Spinal cord (tissue), 10 donors: ENCODE results near the gene PEMT. TPM values are rescaled to one million over a fixed set of nuclear protein-coding genes. Genes with fewer than 3 reads are reported as not detected.
A peak's percentile ranks its signal among the peaks of the same experiment; 100 is the strongest.

Experiments
- DNase-seq, 6 donors: peaks; one replicate each; pipeline versions ENCODE4 v3.0.0 to v3.0.0-alpha.2; 2013 to 2015; ENCODE audit warnings: low spot score in 6 of 6, low read depth in 4 of 6
- H3K27ac ChIP-seq: one replicate; pipeline ENCODE4 v1.5.1; 2013; ENCODE audit warnings: low read depth, low read length, control low read depth
- H3K27me3 ChIP-seq: one replicate; pipeline ENCODE4 v1.6.1; 2013; ENCODE audit warnings: low read length; ENCODE audit not compliant: control insufficient read depth, insufficient read depth
- H3K36me3 ChIP-seq: one replicate; pipeline ENCODE4 v1.6.1; 2013; ENCODE audit warnings: low read length; ENCODE audit not compliant: control insufficient read depth, insufficient read depth
- H3K4me1 ChIP-seq: one replicate; pipeline ENCODE4 v1.6.1; 2013; ENCODE audit warnings: low read length; ENCODE audit not compliant: control insufficient read depth, insufficient read depth
- H3K4me3 ChIP-seq: one replicate; pipeline ENCODE4 v1.5.1; 2013; ENCODE audit warnings: low read depth, low read length, control low read depth
- H3K9me3 ChIP-seq: one replicate; pipeline ENCODE4 v1.6.1; 2013; ENCODE audit warnings: low read length; ENCODE audit not compliant: control insufficient read depth, insufficient read depth
- WGBS: methylation state at CpG from one replicate; pipeline ENCODE4 v1.1.5; 2013; ENCODE audit warnings: missing lambda C conversion rate; ENCODE audit not compliant: insufficient coverage; 5-methylcytosine and 5-hydroxymethylcytosine counted together
- polyA plus RNA-seq, 2 donors: library from polyadenylated mRNA; unstranded; fragments of 120-200 nt; gene quantifications; one replicate each; pipeline ENCODE4 v1.2.1, GENCODE V29; 2013; ENCODE audit not compliant: insufficient read length in 2 of 2
- total RNA-seq, 2 donors: library from RNA; depleted of rRNA in 1 of 2; stranded (reverse); fragments of 120-200 nt in 1 of 2; fragments of >200 nt in 1 of 2; gene quantifications; one replicate each; pipeline versions ENCODE4 v1.2.3 to v1.2.4, GENCODE V29; 2013 to 2014
- donor health status: healthy.

The PEMT gene
- total and polyA plus RNA-seq, 4 donors: 28.5 to 48.3 (median 43.9) TPM

DNA sequence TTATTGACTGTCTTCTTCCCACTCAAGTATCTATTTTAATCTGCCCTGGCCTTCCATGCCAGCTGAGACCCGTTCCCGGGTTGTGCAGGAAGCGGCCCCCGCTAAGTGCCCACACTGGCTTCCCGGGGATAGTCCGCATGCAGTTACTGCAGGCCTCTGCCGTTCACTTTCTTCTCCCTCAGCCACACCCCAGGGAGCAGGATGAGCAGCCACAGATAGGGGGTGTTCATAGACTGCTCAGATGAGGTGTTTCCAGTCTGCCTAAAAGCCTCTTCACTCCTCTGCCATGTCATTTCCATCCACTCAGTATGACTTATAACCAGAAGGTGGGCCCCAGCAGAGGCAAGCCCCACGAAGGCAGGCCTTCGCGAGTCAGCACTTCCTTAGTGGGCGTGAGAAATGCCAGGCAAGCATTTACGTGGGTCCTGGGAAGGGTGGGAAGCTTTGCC, 107.0 kb downstream of the PEMT start:
- Histone ChIP-seq H3K27ac (no peak overlapping the region), H3K36me3 (peaks cover 36% of the 10 kb centered on the region), H3K9me3 (no peaks in the 10 kb centered on the region), H3K4me1 (peaks cover 1% of the 10 kb centered on the region), H3K4me3 (no peak overlapping the region), H3K27me3 (no peaks in the 10 kb centered on the region)
- DNase-seq: no peak
- 83% methylated on average over 11 of the region's 12 CpGs for WGBS

DNA sequence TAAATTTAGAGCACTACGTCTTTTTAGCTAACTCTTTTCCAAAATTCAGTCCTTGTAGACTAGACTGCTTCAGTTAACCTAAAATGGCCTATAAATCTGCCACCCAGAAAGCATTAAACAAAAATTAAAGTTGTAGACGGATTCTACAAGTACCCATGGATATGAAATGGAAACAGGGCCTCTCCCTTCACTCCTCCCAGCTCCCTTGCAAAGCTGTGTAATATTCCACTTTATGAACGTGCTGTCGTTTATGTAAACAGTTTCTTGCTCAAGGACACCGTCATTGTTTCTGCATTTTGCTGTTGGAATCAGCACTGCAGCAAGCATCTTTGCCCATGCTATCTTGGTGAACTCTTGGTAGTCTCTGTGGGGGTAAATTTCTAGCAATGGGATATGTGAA, 109.6 kb downstream of the PEMT start:
- peaks cover 11% of the 10 kb centered on the region for H3K4me1 ChIP-seq
- DNase-seq: no peak
- H3K9me3 ChIP-seq: no peaks in the 10 kb centered on the region
- 88% methylated on average over 1 of the region's 5 CpGs for WGBS
- H3K27me3 ChIP-seq: no peaks in the 10 kb centered on the region
- no peak overlapping the region for H3K27ac ChIP-seq
- no peak overlapping the region for H3K4me3 ChIP-seq
- H3K36me3 ChIP-seq: peaks cover 29% of the 10 kb centered on the region

DNA sequence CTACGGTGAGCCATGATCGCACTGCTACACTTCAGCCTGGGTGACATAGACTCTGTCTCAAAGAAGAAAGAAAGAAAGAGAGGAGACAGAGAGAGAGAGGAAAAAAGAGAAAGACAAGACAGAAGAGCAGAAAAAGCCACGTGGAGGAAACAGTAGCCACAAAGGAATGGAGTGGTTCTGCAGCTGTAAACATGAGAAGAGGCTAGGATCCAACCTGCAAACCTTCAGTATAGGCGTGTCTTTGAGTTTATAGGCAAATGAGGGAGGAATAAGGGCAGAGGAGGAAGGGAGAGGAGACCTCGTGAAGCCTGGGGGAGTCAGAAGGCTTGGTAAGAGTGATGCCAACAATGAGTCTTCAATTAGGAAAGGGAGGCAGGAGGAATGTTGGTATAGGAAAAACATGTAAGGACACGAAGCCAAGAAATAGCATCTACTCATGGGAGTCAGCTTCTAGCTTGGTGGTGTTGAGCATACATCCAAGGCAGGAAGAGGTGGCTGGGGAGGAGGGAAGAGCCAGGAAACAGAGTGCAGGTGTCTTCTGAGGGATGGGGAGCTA, 110.8 kb downstream of the PEMT start:
- H3K4me1 ChIP-seq: peaks cover 11% of the 10 kb centered on the region
- no peak overlapping the region for H3K4me3 ChIP-seq
- peaks cover 22% of the 10 kb centered on the region for H3K36me3 ChIP-seq
- 94% methylated on average over 6 of the region's 6 CpGs for WGBS
- no peaks in the 10 kb centered on the region for H3K27me3 ChIP-seq
- H3K9me3 ChIP-seq: no peaks in the 10 kb centered on the region
- DNase-seq: no peak
- no peak overlapping the region for H3K27ac ChIP-seq

DNA sequence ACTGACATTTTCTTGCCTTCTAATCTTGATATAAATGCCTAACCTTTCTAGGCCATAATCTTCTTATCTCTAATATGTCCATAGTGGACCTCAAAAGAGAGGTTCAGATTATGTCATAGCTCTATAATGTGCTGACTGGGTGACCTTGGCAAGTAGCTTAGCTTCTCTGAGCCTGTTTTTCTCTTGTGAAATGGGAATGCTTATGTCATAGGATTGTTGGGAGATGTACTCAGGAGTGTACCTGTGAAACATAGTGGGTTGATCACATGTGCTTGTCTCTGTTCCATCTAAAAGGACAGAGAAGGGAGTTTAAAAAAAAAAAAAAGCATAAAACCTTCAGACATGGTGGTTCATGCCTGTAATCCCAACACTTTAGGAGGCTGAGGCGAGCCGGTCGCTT, 112.3 kb downstream of the PEMT start:
- H3K4me3 ChIP-seq: no peak overlapping the region
- peaks cover 11% of the 10 kb centered on the region for H3K4me1 ChIP-seq
- no peaks in the 10 kb centered on the region for H3K9me3 ChIP-seq
- DNase-seq: no peak
- WGBS: no CpG with 5 or more reads among the region's 3 CpGs
- no peaks in the 10 kb centered on the region for H3K27me3 ChIP-seq
- peaks cover 13% of the 10 kb centered on the region for H3K36me3 ChIP-seq
- H3K27ac ChIP-seq: no peak overlapping the region

DNA sequence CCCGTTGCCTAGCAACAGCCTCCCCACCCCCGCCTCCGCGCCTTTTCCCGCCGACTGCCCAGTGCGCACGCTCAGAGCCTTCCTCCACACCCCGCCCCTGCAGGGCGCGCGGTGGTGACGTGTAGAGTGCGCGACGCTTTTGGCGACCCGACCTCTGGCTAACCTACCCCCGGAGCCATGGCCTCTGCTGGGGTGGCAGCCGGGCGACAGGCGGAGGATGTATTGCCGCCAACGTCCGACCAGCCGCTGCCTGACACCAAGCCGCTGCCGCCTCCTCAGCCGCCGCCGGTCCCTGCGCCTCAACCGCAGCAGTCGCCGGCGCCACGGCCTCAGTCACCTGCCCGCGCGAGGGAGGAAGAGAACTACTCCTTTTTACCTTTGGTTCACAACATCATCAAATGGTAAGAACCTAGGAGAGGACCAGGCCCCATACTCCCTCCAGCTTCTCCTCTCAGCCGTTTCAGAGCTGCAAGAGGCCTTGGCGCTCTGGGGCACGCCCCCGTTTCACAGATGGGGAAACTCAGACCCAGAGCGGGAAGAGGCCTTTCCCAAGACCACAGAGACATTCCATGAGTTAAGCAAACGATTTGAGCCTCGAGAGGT, 114.5 kb downstream of the PEMT start, which contains the start of gene MED9:
Gene MED9, plus strand, starts transcription at position 136 of the 603 bp plus-strand sequence. Its CDS starts 42 bp downstream, at position 178.
- 0% methylated on average over 47 of the region's 47 CpGs for WGBS

DNA sequence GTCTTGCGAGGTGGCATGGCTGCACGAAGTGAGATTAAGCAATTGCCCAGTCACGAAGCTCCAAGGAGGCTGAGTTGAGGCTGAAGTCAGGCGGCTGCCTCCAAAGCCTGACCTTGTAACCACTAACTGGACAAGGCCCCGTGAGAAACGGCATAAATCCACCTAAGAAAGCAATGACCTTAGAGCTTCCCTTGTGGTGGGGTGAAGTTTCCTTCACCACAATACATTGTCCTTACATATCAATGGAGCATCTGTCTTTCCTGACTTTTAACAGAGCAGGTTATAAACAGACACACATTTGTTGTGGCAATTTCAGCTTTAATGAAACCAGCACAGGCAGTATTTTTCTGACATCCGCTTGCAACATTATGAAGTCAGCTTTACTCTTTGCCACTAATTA, 117.2 kb downstream of the PEMT start:
- Histone ChIP-seq H3K36me3 (no peaks in the 10 kb centered on the region), H3K4me3 (no peak overlapping the region), H3K4me1 (peaks cover 11% of the 10 kb centered on the region), H3K27ac (no peak overlapping the region), H3K27me3 (no peaks in the 10 kb centered on the region), H3K9me3 (no peaks in the 10 kb centered on the region)
- no peak for DNase-seq
- WGBS: 42% methylated on average over 4 of the region's 7 CpGs

More for the DNA sequence above, 114.5 kb downstream of the PEMT start, which contains the start of gene MED9:
- DNase-seq: peak; percentile 84 to 98 (median 91)
- Histone ChIP-seq H3K27me3 (no peaks in the 10 kb centered on the region), H3K4me1 (peaks cover 11% of the 10 kb centered on the region), H3K27ac (peak within 1 kb of the TSS; percentile 72), H3K4me3 (peak within 1 kb of the TSS; percentile 86), H3K36me3 (peaks cover 9% of the 10 kb centered on the region), H3K9me3 (no peaks in the 10 kb centered on the region)

DNA sequence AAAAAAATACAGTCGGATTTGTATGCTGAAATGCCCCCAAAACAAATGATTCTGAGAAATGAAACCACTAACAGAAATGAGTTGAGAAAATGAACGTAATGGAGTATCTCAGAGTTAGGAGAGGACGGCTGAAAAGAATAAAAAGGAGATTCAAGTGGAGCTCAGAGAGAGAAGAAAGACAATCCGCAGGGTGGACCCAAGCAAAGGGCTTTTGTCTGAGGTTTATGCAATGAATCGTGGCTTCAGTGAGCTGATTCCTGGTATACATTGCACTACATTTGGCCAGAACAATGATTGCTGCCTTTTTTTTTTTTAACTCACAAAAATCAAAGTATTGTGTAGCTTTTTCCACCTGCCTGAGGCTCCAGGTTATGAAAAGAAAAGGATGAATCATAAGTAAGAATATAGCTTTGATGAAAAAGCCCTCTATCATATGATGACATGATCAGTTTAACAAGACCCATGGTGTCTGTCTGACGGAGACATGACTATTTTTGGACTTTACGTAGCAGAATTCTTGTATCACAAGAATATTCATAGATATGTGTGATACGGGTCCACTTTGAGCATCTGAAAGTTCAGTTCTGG, 119.1 kb downstream of the PEMT start:
- 25% methylated on average over 3 of the region's 8 CpGs for WGBS
- Histone ChIP-seq H3K36me3 (no peaks in the 10 kb centered on the region), H3K27ac (no peak overlapping the region), H3K4me1 (peaks cover 14% of the 10 kb centered on the region), H3K27me3 (no peaks in the 10 kb centered on the region), H3K9me3 (no peaks in the 10 kb centered on the region), H3K4me3 (no peak overlapping the region)
- peak in 2 of 6 donors; percentile 23 to 54 for DNase-seq

DNA sequence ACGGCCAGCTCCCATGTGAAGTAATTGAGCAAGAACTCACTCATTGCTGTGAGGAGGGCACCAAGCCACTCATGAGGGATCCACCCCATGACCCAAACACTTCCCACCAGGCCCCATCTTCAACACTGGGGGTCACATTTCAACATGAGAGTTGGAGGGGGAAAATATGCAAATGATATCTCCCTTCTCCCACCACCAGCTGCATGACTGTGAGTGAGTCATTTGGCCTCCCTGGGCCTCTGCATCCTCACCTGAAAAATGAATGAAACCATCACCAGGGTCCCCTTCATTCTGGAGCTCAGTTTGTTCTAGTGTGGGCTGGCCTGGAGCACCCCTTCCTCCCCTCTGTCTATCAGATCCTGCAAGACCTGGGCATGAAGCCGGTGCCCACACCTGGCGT, 121.5 kb downstream of the PEMT start:
- no peak overlapping the region for H3K4me3 ChIP-seq
- H3K9me3 ChIP-seq: no peaks in the 10 kb centered on the region
- H3K27ac ChIP-seq: no peak overlapping the region
- DNase-seq: no peak
- peaks cover 19% of the 10 kb centered on the region for H3K4me1 ChIP-seq
- no peaks in the 10 kb centered on the region for H3K27me3 ChIP-seq
- WGBS: 100% methylated on average over 2 of the region's 3 CpGs
- H3K36me3 ChIP-seq: no peaks in the 10 kb centered on the region

DNA sequence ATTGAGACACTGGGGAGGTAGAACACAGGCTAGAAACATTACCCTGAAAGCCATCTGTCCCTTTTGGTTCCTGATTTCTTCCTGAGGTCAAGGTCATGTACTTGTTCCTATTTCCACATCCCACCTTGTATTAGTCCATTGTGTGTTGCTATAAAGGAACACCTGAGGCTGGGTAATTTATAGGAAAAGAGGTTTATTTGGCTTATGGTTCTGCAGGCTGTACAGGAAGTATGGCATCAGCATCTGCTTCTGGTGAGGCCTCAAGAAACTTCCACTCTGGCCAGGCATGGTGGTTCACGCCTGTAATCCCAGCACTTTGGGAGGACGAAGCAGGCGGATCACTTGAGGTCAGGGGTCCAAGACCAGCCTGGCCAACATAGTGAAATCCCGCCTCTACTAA, 122.2 kb downstream of the PEMT start:
- Histone ChIP-seq H3K27me3 (no peaks in the 10 kb centered on the region), H3K36me3 (no peaks in the 10 kb centered on the region), H3K9me3 (no peaks in the 10 kb centered on the region), H3K27ac (no peak overlapping the region), H3K4me3 (no peak overlapping the region), H3K4me1 (peaks cover 19% of the 10 kb centered on the region)
- WGBS: 100% methylated on average over 3 of the region's 4 CpGs
- DNase-seq: no peak
